B cell (primary cell): ENCODE results near the gene ZNF268. TPM values are rescaled to one million over a fixed set of nuclear protein-coding genes. Genes with fewer than 3 reads are reported as not detected.

Experiments
- ATAC-seq: fragments of 200-7000 bp; cut with Tn5 transposase; one replicate; pipeline ENCODE4 v1.10.0; 2021; ENCODE audit warnings: low read depth, mild to moderate bottlenecking, moderate number of reproducible peaks, moderate library complexity
- CTCF ChIA-PET: fragments of 350-600 bp; sonication (Branson Sonifier 250); formaldehyde crosslinking; loops from one replicate; lab custom pipeline; 2021; ENCODE audit warnings: antibody characterized with exemption, inconsistent platforms; lab: Charles Lee
- POLR2A ChIA-PET: fragments of 350-600 bp; sonication (Branson Sonifier 250); formaldehyde crosslinking; loops from one replicate; lab custom pipeline; 2021; ENCODE audit warnings: antibody characterized with exemption; lab: Charles Lee
- DNase-seq: peaks from one replicate; pipeline ENCODE4 v3.0.0; 2013
- H2AFZ ChIP-seq: 2 replicates; pipeline ENCODE4 v1.6.1; 2012; ENCODE audit warnings: mild to moderate bottlenecking, low read depth, low read length; ENCODE audit not compliant: insufficient read depth, poor library complexity, severe bottlenecking
- H3K27ac ChIP-seq, 2 donors: 1 replicate in 1 of 2; 2 replicates in 1 of 2; pipeline ENCODE4 v1.5.1; 2012 to 2013; ENCODE audit warnings: low read length in 2 of 2, mild to moderate bottlenecking in 2 of 2, moderate library complexity in 1 of 2
- H3K27me3 ChIP-seq, 4 experiments: fragments of 200-600 bp in 1 of 4; sonication (generic) in 1 of 4; replicated peaks in 1 of 4; 1 replicate in 2 of 4; 2 replicates in 2 of 4; pipeline versions ENCODE4 v1.6.1 to v1.7.0; 2013 to 2016; ENCODE audit warnings: low read length in 3 of 4, mild to moderate bottlenecking in 2 of 4, mixed read lengths in 1 of 4, moderate library complexity in 1 of 4; ENCODE audit not compliant: insufficient read depth in 4 of 4, control insufficient read depth in 3 of 4; ENCODE audit errors: control extremely low read depth in 1 of 4
- H3K36me3 ChIP-seq, 2 experiments: replicated peaks in 1 of 2; 1 replicate in 1 of 2; 2 replicates in 1 of 2; pipeline versions ENCODE4 v1.6.1 to v1.7.1; 2013; ENCODE audit warnings: low read length in 1 of 2; ENCODE audit not compliant: insufficient read depth in 2 of 2, control insufficient read depth in 1 of 2; ENCODE audit errors: control extremely low read depth in 1 of 2, extremely low read depth in 1 of 2
- H3K4me1 ChIP-seq, 2 donors: fragments of 200-600 bp in 1 of 2; sonication (generic) in 1 of 2; 1 replicate in 1 of 2; 2 replicates in 1 of 2; pipeline versions ENCODE4 v1.5.1 to v1.6.1; 2013 to 2017; ENCODE audit warnings: low read length in 2 of 2; ENCODE audit not compliant: control insufficient read depth in 2 of 2, insufficient read depth in 2 of 2
- H3K4me2 ChIP-seq: replicated peaks from 2 replicates; pipeline ENCODE3; 2012; ENCODE audit warnings: mild to moderate bottlenecking, low read depth, low read length; ENCODE audit not compliant: poor library complexity, severe bottlenecking
- H3K4me3 ChIP-seq, 5 experiments: fragments of 200-600 bp in 1 of 5; sonication (generic) in 1 of 5; 1 replicate in 3 of 5; 2 replicates in 2 of 5; pipeline versions ENCODE4 v1.5.1 to v1.7.0; 2011 to 2016; ENCODE audit warnings: low read length in 4 of 5, mild to moderate bottlenecking in 4 of 5, low read depth in 2 of 5, control low read depth in 1 of 5, moderate library complexity in 1 of 5; ENCODE audit not compliant: insufficient read depth in 1 of 5; ENCODE audit errors: control extremely low read depth in 1 of 5, extremely low read depth in 1 of 5
- H3K79me2 ChIP-seq: fragments of 200-600 bp; sonication (generic); one replicate; pipeline ENCODE4 v1.6.0; 2016; ENCODE audit warnings: low read length; ENCODE audit not compliant: control insufficient read depth, insufficient read depth
- H3K9ac ChIP-seq: fragments of 200-600 bp; sonication (generic); 2 replicates; pipeline ENCODE4 v1.6.1; 2017; ENCODE audit warnings: mild to moderate bottlenecking, low read length, moderate library complexity
- H3K9me3 ChIP-seq, 3 donors: one replicate each; pipeline versions ENCODE4 v1.6.1 to v1.7.1; 2013; ENCODE audit warnings: low read length in 2 of 3; ENCODE audit not compliant: control insufficient read depth in 2 of 3, insufficient read depth in 1 of 3; ENCODE audit errors: control extremely low read depth in 1 of 3
- H4K20me1 ChIP-seq: 2 replicates; pipeline ENCODE4 v1.6.0; 2012; ENCODE audit warnings: mild to moderate bottlenecking, low read length; ENCODE audit not compliant: insufficient read depth, control insufficient read depth, poor library complexity, severe bottlenecking
- H3K27ac Mint-ChIP-seq: one replicate; pipeline ENCODE4 v1.8.0; 2021; ENCODE audit warnings: mixed read lengths
- H3K27me3 Mint-ChIP-seq: one replicate; pipeline ENCODE4 v1.8.0; 2021; ENCODE audit warnings: mixed read lengths
- H3K4me1 Mint-ChIP-seq: one replicate; pipeline ENCODE4 v1.8.0; 2021; ENCODE audit warnings: mixed read lengths
- H3K4me3 Mint-ChIP-seq: one replicate; pipeline ENCODE4 v1.8.0; 2021; ENCODE audit warnings: mixed read lengths
- H3K9me3 Mint-ChIP-seq: one replicate; pipeline ENCODE4 v1.8.0; 2022; ENCODE audit warnings: mixed read lengths; ENCODE audit not compliant: insufficient read depth
- EZH2 ChIP-seq: IDR thresholded peaks from 2 replicates; pipeline ENCODE4 v1.6.1; 2012; ENCODE audit warnings: borderline replicate concordance, low read depth, mild to moderate bottlenecking, moderate library complexity, low read length; ENCODE audit not compliant: insufficient read depth, poor library complexity, severe bottlenecking
- WGBS: methylation state at CpG from one replicate; pipeline ENCODE4 v1.1.5; 2013; ENCODE audit warnings: missing lambda C conversion rate; ENCODE audit not compliant: insufficient coverage; 5-methylcytosine and 5-hydroxymethylcytosine counted together
- intact Hi-C: fragments of 100-400 bp; cut with micrococcal nuclease; formaldehyde crosslinking; loops from one replicate; pipeline ENCODE4 v1.10.0; 2022
- polyA plus RNA-seq: library from polyadenylated mRNA; depleted of rRNA; stranded (reverse); fragments of >200 nt; gene quantifications from 2 replicates; pipeline ENCODE4 v1.2.3, GENCODE V29; 2012
- total RNA-seq, 2 donors: library from RNA; stranded (reverse); fragments of 120-200 nt in 1 of 2; gene quantifications; 1 replicate in 1 of 2; 2 replicates in 1 of 2; pipeline versions ENCODE4 v1.2.3 to v1.2.4, GENCODE V29; 2013 to 2022
- TF ChIP-seq, protein P1 (sequence below): fragments of 200-600 bp; IDR thresholded peaks from one replicate; pipeline ENCODE4 v1.8.0; 2022; ENCODE audit warnings: antibody characterized with exemption, mild to moderate bottlenecking

Gene ZNF268
- total and polyA plus RNA-seq, 2 donors (not counting 1 experiment from before 2014, with no cell fraction given): 4.1 to 37.1 TPM

GRCh38 chr12:133234971-133235370 lies 53.7 kb downstream of the ZNF268 start:
- 76% methylated on average over 19 of the region's 20 CpGs for WGBS
- TF ChIP-seq, protein P1, sequence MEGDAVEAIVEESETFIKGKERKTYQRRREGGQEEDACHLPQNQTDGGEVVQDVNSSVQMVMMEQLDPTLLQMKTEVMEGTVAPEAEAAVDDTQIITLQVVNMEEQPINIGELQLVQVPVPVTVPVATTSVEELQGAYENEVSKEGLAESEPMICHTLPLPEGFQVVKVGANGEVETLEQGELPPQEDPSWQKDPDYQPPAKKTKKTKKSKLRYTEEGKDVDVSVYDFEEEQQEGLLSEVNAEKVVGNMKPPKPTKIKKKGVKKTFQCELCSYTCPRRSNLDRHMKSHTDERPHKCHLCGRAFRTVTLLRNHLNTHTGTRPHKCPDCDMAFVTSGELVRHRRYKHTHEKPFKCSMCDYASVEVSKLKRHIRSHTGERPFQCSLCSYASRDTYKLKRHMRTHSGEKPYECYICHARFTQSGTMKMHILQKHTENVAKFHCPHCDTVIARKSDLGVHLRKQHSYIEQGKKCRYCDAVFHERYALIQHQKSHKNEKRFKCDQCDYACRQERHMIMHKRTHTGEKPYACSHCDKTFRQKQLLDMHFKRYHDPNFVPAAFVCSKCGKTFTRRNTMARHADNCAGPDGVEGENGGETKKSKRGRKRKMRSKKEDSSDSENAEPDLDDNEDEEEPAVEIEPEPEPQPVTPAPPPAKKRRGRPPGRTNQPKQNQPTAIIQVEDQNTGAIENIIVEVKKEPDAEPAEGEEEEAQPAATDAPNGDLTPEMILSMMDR: no peak
- no peak for TF ChIP-seq EZH2
- ATAC-seq: no peak
- Mint-ChIP-seq H3K9me3 (no peaks in the 10 kb centered on the region), H3K4me1 (no peaks in the 10 kb centered on the region), H3K4me3 (no peak overlapping the region), H3K27ac (no peak overlapping the region), H3K27me3 (no peaks in the 10 kb centered on the region)
- Histone ChIP-seq H3K9me3 (peaks cover 0 to 69% (median 3%) of the 10 kb centered on the region in 3 donors), H3K27me3 (no peaks in the 10 kb centered on the region), H3K4me1 (no peaks in the 10 kb centered on the region), H3K79me2 (no peaks in the 10 kb centered on the region), H3K4me3 (no peak overlapping the region), H3K9ac (no peak overlapping the region), H3K36me3 (no peaks in the 10 kb centered on the region), H3K4me2 (no peak overlapping the region), H4K20me1 (no peaks in the 10 kb centered on the region), H2AFZ (no peak overlapping the region), H3K27ac (no peak overlapping the region)
- DNase-seq: no peak
- ChIA-PET POLR2A (no interaction called here), CTCF (no interaction called here)
- intact Hi-C loops: no loop called here

DNA sequence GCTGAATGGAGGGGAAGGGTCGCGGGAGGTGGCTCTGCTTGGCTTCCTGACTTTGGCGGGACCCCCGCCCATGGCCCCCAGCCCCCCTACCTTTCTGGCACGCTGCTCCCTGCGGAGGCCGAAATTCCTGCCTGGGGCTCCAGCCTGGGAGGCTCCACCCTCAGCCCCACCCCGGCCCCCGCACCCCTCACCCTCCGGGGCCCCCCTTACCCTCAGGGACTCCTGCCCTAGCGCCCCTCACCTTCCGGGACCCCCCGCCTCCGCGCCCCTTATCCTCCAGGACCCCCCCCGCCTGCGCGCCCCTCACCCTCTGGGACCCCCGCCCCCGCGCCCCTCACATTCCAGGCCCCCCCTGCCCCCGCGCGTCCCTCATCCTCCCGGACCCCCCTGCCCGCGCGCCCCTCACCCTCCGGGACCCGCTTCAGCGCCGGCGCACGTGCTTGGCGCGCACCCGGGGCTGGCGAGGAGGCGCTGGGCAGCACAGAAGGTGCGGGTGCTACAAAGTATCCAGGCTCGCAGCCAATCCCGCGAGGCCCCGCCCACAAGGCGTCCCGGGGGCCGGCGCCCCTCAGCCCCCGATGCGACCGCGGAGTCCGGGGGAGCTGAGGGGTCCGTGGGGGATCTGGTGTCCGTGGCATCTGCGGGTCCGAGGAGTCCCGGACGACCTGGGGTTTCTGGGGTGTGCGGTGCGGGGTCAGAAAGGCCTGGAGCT lies 54.3 kb downstream of the ZNF268 start, which contains the start of gene ANHX:
TSS of gene ANHX (minus strand) at position 477 of the 712 bp plus-strand sequence. CDS start 1,521 bp downstream, outside the sequence.
- peaks cover 0 to 66% (median 3%) of the 10 kb centered on the region in 3 donors for H3K9me3 ChIP-seq
- no peak for ATAC-seq
- no peak within 1 kb of the TSS for H3K4me2 ChIP-seq
- no peaks in the 10 kb centered on the region for H3K27me3 ChIP-seq
- no peak within 1 kb of the TSS for H3K4me3 Mint-ChIP-seq
- no peaks in the 10 kb centered on the region for H3K27me3 Mint-ChIP-seq
- H3K27ac Mint-ChIP-seq: no peak within 1 kb of the TSS
- ChIA-PET CTCF (no interaction called here), POLR2A (no interaction called here)
- no peak for TF ChIP-seq EZH2
- TF ChIP-seq, protein P1: no peak
- intact Hi-C loops: no loop called here
- no peak within 1 kb of the TSS for H3K27ac ChIP-seq
- H2AFZ ChIP-seq: no peak within 1 kb of the TSS
- no peaks in the 10 kb centered on the region for H3K36me3 ChIP-seq
- no peaks in the 10 kb centered on the region for H3K79me2 ChIP-seq
- H3K9ac ChIP-seq: no peak within 1 kb of the TSS
- no peaks in the 10 kb centered on the region for H3K9me3 Mint-ChIP-seq
- H3K4me3 ChIP-seq: no peak within 1 kb of the TSS
- no peak for DNase-seq
- 57% methylated on average over 43 of the region's 61 CpGs for WGBS
- H3K4me1 Mint-ChIP-seq: no peaks in the 10 kb centered on the region
- H3K4me1 ChIP-seq: no peaks in the 10 kb centered on the region
- H4K20me1 ChIP-seq: no peaks in the 10 kb centered on the region
